HG03175 (cell line): ENCODE measurements around the gene GYPE.
"Not testable (repeated sequence)": the region's sequence is repeated elsewhere in the genome, so short reads cannot be mapped to it uniquely, and the experiment has no call there.

Experiments used
- ATAC-seq: cut with Tn5 transposase; IDR thresholded peaks from one replicate; pipeline ENCODE4 v1.9.1; 2021; ENCODE audit warnings: mild to moderate bottlenecking, moderate library complexity; ENCODE audit not compliant: unreplicated experiment

The GYPE gene

DNA sequence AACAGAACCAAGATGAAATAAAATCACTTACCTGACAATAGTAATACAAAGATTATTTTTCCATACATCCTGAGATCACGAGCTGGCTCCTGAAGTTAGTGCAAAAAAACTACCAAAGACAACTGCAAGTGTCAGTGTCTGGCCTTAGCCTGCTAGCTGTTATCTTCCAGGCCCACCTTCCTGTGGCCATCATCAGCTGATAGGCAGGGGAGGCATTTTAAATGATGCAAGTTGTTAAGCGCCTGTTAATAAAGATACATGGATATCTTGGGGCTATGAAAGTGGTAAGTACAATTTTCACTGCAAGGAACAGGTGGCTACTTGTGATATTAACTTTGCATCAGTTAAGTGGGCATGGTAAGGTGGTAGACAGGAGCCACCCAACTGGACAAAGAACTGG is at the start of gene GYPE:
Gene GYPE (minus strand): TSS at position 120 of the 400 bp plus-strand sequence. CDS start 52 bp downstream, at position 68.
- ATAC-seq: not testable (repeated sequence)

DNA sequence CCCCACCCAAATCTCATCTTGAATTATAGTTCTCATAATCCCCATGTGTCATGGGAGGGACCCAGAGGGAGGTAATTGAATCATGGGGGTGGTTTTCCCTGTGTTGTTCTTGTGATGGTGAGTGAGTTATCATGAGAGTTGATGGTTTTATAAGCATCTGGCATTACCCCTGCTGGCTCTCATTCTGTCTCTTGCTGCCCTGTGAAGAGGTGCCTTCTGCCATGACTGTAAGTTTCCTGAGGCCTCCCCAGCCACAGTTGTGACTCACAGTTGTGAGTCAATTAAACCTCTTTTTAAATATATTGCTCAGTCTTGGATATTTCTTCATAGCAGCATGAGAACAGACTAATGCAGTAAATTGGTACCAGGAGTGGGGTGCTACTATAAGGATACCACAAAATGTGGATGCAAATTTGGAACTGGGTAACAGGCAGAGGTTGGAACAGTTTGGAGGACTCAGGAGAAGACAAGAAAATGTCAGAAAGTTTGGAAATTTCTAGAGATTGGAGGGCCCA is 46.2 kb upstream of the GYPE start:
- not testable (repeated sequence) for ATAC-seq

DNA sequence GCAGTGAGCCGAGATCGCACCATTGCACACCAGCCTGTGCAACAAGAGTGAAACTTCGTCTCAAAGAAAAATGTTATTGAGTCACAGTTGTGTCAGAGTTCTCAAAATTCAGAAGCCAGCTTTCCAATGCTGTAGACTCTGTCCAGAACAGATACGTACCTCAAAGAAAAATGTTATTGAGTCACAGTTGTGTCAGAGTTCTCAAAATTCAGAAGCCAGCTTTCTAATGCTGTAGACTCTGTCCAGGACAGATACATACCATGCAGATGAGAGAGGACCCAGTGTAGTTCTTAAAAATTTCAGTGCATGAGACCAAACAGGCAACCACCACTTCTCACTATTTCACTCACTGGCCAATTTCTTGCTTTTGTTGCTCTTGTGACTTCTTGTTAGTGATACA is 45.6 kb upstream of the GYPE start:
- ATAC-seq: not testable (repeated sequence)

DNA sequence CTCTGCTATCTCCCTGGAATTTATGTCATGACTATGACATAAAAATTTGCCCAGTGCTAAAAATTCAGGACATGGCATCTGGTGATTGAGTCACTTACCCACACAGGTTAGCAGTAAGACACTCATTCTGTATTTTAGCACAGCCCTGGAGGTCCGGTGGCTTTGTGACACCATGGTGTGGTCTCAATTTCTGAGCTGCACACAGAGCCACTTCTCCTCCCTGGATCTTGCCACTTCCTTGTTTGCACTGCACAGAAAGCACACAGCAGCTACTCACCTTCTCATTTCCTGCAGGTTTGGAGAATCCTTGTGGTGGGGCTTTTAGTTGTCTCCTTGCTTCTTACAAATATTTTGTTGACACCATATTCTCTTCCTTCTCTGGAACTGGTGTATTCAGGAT is 44.8 kb upstream of the GYPE start:
- not testable (repeated sequence) for ATAC-seq

DNA sequence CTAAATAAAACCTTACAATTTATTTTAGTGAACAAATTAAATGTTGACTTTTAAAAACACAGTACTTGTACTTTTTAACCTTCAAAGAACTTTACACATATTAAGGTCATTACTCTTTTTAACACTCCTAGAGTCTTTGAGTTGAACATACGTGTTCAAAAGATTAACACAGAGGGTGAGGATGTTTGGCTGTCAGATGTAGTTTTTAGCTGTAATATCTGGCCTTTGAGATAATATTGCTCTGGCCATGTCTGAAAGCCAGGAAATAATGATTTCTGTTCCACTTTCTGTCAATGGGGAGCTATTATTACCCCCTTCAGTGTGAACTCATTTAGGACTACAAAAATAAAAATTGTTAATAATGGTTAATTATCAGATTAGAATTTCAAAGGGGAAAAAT is 42.1 kb upstream of the GYPE start:
- not testable (repeated sequence) for ATAC-seq

DNA sequence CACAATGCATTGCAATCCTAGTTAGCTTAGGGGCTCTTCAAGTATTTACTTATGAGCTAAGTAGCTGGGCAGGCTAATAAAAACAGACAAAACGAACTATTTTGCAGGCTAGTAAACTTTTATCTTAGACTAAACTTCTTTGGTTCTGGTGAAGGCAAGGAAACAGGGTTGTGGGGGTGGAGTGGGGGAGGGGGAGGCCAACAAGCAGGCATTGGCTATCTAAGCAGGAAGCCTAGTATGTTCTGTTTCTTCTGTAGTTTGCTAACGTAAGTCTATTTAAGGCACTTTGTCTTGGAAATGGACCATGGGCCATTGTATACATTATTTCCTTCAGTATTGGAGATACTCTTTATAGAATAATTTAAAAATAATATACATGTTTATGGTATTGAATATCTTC is 35.3 kb upstream of the GYPE start:
- not testable (repeated sequence) for ATAC-seq

DNA sequence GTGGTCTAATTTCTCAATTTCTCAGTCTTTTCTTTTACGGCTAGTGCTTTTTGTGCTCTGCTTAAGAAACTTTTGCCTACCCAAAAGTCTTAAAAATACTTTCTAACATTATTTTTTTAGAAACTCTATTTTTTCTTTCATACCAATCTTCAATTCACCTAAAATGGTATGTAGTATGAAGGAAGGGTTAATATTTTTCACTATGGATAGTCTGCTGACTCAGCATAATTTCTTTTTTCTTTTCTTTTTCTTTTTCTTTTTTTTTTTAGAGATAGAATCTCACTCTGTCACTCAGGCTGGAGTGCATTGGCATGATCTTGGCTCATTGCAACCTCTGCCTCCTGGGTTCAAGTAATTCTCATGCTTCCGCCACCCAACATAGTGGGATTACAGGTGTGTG is 34.2 kb upstream of the GYPE start:
- ATAC-seq: no peak

DNA sequence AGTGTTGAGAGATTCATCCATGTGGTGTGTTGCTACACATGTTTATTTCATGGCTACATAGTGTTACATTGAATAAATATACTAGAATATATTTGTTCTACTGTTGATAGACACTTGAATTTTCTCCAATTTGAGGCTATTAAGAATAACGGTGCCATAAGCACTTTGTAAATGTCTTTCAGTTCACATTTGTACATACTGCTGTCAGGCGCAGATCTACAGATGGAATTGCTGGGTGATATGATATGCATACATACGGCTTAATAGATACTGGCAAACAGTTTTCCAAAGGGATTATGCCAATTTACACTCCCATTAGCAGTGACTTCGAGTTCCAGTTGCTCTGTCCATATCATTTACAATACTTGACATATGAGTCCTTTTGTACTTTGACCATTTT is 33.5 kb upstream of the GYPE start:
- not testable (repeated sequence) for ATAC-seq

DNA sequence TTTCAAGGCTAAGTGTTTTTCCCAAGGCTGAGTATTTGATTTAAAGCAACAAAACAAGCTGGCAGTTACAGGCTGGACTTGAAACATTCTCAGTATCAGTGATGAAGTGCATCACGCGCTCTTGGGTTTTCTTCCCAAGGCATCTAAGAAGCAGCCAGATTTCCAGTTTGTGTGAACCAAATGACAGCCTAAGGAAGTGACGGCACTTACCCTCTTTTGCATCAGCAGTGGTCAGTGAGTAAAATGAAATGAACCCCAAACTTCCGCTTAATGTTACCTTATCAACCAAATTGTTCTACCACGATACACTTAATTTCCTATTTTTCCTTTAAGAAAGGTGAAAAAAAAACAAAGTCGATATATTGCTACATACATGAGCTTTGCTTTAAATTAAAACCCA is 15.8 kb upstream of the GYPE start:
- no peak for ATAC-seq

DNA sequence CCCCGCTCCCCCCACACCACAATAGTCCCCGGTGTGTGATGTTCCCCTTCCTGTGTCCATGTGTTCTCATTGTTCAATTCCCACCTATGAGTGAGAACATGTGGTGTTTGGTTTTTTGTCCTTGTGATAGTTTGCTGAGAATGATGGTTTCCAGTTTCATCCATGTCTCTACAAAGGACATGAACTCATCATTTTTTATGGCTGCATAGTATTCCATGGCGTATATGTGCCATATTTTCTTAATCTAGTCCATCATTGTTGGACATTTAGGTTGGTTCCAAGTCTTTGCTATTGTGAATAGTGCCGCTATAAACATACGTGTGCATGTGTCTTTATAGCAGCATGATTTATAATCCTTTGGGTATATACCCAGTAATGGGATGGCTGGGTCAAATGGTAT is 11.1 kb upstream of the GYPE start:
- ATAC-seq: not testable (repeated sequence)

DNA sequence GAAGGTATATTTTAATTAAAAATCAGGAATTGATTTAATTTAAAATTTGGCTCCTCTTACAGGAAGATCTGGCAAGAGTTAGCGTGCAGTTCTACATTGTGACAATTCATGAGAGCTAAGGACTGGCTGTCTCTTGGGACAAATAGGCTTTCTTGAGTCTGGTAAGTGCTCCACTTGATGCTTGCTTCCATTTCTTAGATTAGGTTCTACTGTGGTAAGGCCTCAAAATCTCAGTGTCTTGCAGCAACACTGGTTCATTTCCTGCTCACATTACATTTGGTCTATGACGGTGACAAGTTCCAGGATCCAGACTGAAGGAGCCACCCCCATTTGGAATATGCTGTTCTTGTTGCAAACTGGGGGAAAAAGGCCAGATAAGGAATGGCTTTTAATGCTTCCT is 7.1 kb upstream of the GYPE start:
- ATAC-seq: not testable (repeated sequence)

DNA sequence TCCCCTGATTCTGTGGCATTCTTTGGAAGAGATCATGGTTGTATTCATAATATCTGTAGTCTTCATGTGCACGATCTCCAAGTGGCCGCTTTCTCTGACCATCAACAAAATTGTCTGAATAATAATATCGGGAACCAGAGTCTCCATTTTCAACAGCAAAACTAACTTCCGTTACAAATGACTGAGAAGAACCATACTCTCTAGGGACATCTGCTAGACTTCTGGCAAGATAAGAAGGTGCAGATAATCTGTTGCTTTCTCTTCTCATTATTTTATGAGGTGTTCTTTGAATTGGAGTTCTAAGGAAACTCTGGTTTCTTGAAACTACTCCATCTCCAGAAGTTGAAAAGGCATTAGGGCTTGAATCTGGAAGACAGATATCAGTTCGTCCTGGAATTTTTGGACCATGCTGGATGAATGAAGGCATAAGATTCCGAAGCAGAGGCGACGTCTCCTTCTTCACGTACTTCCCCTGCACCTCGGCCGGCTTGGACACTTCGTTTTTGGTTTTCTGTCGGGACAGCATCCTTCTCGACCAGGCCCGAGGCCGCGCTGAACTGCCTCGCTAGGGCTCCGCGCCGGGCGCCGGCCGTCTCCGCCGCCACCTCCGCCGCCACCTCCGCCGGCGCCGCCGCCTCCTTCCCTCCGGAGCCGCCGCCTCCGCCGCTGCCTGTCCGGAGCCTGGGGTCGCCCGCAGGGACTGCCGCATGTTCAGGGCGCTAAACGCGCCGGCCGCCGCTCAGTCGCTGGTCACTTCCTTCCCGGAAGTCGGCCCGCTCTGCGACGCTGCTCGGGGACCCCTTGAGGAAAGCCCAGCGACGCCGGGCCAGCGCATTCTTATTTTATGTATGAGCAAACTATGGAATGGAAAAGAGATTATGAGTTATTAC is 6.4 kb upstream of the GYPE start:
- ATAC-seq: peak; percentile 71

DNA sequence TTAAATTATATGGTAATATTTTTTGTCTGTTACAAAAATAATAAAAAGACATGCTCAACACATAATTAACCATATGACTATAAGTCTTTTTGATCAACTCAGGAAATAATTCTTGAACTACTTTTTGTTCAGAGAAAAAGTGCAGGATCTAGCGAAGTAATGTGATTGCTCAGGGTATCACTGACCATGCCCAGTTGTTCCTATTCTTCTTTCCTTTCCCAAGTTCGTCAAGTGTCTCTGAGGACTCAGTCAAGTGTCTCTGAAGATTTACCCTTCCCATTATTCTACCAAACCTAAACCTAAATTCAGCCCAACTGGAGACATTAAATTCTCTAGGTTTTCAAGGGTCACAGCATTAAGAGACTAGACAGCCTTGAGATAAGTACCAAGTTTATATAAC is 5.5 kb upstream of the GYPE start:
- not testable (repeated sequence) for ATAC-seq

DNA sequence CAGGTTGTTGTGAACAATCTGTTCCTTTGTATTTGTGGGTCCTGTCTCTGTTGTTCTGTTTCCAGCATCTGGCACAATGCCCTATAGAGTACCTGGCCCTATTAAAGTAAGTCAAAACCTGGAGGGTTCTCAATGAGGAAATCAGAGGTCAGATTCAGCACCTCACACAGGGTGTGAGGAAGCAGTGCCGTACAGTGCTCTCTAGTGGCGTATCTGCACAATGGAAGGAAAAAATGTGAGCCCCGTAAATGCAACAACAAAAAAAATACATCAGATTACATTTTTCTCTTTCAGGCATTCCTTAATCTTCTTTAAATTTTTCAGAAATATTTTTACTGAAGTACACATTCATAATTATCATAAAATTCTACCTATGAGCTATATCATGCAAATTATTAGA is 2.5 kb upstream of the GYPE start:
- ATAC-seq: peak; percentile 61

DNA sequence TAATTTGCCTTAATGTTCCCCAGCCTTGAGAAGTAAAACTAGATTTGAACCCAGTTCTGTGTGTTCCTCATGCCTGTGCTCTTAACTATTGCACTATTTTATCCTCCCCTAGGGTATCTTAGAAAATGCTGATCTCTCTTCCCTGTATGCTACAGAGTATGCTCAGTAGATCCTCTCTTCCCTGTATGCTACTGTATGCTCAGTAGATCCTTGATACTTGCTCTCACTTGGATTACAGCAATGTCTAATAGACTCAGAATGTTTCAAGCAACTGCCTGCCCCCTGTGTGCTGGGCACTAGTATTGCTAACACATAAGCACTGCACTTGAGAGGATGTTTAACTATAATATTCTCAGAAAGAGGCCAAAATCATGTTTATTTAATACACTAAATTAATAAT is 928 bp downstream of the GYPE start:
- not testable (repeated sequence) for ATAC-seq

DNA sequence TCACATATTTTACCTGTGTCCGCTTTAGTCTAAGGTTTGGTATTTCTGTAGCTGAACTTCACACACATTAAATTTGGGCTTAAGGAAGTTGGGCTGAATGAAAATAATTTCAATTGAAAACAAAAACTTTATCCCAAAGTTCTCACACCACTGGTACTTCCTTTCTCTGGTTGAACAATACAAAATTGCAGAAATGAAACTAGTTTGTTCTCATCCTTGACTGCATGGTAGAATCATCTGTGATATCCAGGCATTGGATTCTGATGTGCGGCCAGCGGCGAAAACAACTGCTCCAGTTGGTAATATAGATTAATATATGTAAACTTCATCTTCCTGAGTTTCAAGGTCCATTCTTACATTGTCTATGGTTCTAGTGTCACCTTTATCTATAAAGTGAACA is 15.0 kb downstream of the GYPE start:
- ATAC-seq: not testable (repeated sequence)

DNA sequence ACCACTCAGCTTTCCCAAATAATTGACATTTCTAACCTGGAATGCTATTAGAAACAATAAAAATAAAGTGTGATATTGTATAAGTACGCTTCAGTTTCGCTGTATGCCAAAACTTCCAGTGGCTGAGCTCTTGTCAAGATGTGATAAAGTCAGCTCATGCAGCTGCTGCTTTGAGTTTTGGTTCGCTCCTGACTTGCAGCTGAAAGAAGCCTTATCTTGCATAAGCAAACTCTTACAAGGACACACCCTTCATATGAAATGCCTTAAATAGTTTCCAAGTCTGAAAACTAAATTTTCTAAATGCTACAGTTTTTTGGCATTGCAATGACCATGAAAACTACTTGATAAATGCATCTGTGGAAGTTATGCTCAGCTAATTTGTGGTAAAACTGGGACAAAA is 17.2 kb downstream of the GYPE start:
- ATAC-seq: not testable (repeated sequence)

DNA sequence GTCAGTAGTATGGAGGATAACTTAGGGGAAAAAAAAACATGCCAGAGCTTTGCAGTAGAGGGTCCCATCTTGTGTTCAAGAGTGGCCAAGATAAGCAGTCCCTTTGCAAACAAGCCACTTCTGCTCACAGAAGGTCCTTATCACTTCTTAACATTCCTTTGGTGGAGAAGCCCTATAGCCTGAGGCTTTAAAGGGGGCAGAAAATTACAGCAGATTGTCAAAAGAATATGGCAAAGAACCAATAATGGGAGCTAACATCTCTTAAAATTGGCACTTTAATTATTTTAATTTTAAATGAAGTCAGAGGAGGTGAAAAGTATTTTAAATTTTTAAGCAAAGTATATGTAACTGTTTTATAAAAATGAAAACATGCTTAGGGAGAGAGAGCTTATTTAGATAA is 20.4 kb downstream of the GYPE start:
- not testable (repeated sequence) for ATAC-seq

DNA sequence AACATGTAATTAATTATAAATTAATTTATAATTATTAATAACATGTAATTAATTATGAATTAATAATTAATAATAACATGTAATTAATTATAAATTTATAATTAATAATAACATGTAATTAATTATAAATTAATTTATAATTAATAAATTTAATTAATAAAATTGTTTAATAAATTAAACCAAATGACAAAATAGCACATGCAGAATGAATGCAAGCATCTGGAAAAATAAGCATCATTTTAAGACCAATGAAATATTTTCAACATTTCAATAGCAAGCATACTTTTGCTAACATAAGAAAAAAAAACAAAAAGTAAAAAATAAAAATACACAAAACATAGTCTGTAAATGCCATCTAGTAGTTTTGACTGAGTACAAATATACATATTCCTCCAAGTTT is 21.8 kb downstream of the GYPE start:
- no peak for ATAC-seq

DNA sequence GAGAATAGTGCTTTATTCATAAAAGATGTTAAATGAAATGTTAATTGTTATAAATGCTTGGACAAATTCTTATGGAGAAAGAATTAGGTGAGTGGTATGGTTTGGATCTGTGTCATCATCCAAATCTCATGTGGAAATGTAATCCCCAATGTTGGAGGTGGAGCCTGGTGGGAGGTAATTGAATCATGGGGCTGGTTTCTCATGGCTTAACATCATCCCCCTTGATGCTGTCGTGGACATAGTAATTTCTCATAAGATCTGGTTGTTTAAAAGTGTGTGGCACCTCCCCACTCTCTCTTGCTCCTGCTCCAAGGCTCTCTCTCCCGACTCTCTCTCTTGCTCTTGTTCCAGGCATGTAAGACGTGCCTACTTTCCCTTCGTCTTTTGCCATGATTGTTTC is 22.5 kb downstream of the GYPE start:
- ATAC-seq: no peak

DNA sequence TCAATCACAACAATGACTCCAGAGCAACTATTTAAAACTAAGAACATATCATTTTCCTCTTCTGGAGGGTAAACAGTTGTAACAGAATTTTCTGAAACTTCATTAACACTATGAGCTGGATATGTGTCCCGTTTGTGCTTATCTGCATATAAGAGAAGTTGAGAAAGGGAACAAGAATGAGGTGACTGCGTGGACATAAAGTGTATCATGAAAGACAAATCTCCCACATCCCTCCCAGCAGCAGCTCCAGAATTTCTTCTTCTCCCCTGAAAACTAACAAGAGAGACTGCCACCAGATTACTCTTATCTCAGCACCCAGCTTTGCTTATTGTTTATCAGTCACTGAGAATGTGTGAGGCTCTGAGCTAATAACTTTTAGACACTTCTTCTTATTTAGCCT is 25.8 kb downstream of the GYPE start:
- ATAC-seq: not testable (repeated sequence)

DNA sequence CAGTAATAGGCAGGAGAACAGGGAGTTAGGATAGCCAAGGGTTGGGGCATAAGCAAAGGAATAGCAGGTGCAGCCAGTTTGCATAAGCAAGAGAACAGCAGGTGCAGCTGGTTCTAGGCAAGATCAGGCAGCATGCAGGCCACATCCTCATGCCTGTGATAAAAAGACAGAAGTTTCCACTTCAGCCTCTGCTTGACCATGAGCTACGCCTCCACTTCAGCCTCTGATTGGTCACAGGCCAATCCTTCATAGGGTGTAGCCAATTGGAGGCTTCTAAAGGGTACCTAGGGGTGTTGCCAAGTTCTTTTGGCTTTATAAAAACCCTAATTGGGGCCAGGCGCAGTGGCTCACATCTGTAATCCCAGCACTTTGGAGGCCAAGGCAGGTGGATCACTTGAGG is 30.0 kb downstream of the GYPE start:
- ATAC-seq: not testable (repeated sequence)
